Activated CD4-positive, alpha-beta memory T cell treated with anti-CD3 and anti-CD28 coated beads, Interleukin-2, amount 10 ng/mL, durations not matched to agents 7 days and 5 days (primary cell): ENCODE measurements around the gene SHB. TPM values are rescaled to one million over a fixed set of nuclear protein-coding genes. Genes with fewer than 3 reads are reported as not detected.
A peak's percentile ranks its signal among the peaks of the same experiment; 100 is the strongest.

Source experiments
- CTCF ChIA-PET: fragments of 350-600 bp; sonication (Branson Sonifier 250); formaldehyde crosslinking; loops from one replicate; lab custom pipeline; 2021; ENCODE audit warnings: antibody characterized with exemption, inconsistent platforms; lab: Charles Lee
- POLR2A ChIA-PET: fragments of 350-600 bp; sonication (Branson Sonifier 250); formaldehyde crosslinking; loops from one replicate; lab custom pipeline; 2021; ENCODE audit warnings: antibody characterized with exemption; lab: Charles Lee
- DNase-seq: peaks from one replicate; pipeline ENCODE4 v3.0.0-alpha.2; 2020
- H3K27ac Mint-ChIP-seq: one replicate; pipeline ENCODE4 v1.8.0; 2021; ENCODE audit warnings: mild to moderate bottlenecking, mixed read lengths
- H3K27me3 Mint-ChIP-seq: one replicate; pipeline ENCODE4 v1.8.0; 2021; ENCODE audit warnings: mixed read lengths
- H3K36me3 Mint-ChIP-seq: one replicate; pipeline ENCODE4 v1.8.0; 2021; ENCODE audit warnings: low read depth, mixed read lengths
- H3K4me1 Mint-ChIP-seq: one replicate; pipeline ENCODE4 v1.8.0; 2021; ENCODE audit warnings: mixed read lengths
- H3K4me3 Mint-ChIP-seq: one replicate; pipeline ENCODE4 v1.8.0; 2021; ENCODE audit warnings: mild to moderate bottlenecking, mixed read lengths
- H3K9me3 Mint-ChIP-seq: one replicate; pipeline ENCODE4 v1.8.0; 2021; ENCODE audit warnings: mixed read lengths
- total RNA-seq, 2 experiments: library from RNA; stranded (reverse); gene quantifications; one replicate each; pipeline ENCODE4 v1.2.3, GENCODE V29; 2021

The SHB gene
- total RNA-seq, 2 experiments from 2014 or later: 0.93 to 1.0 TPM

DNA sequence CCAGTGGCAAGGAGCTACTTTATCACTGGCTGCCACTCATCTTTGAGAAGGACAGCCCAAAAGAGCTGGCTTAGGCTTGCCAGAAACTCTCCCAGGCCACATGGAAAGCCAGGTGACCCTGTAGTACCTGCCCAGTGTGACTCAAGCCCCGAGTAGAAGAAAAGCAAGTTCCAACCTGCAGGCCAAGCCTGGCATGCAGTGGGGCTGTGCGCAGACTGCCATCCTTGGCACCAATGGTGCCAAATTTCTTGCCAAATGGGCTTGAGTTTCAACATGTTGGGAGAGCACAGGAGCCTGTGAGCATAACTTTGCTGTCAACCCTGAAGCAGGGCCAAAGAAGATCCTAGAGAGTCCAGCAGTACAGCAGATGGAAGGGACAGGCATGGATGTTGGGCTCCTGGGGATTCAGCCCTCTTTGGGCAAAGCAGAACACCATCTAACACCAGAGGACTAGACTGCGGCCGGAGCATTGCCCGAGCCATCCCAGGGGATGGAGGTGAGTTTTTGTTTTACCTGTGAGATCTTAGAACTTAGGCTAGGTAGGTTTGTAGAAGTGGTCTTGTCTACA, 27.3 kb upstream of the SHB start:
- H3K4me3 Mint-ChIP-seq: no peak overlapping the region
- DNase-seq: no peak
- no peaks in the 10 kb centered on the region for H3K4me1 Mint-ChIP-seq
- no peaks in the 10 kb centered on the region for H3K9me3 Mint-ChIP-seq
- H3K27ac Mint-ChIP-seq: no peak overlapping the region
- peaks cover 17% of the 10 kb centered on the region for H3K27me3 Mint-ChIP-seq
- no peaks in the 10 kb centered on the region for H3K36me3 Mint-ChIP-seq
- POLR2A ChIA-PET: no interaction called here
- CTCF ChIA-PET: no interaction called here

DNA sequence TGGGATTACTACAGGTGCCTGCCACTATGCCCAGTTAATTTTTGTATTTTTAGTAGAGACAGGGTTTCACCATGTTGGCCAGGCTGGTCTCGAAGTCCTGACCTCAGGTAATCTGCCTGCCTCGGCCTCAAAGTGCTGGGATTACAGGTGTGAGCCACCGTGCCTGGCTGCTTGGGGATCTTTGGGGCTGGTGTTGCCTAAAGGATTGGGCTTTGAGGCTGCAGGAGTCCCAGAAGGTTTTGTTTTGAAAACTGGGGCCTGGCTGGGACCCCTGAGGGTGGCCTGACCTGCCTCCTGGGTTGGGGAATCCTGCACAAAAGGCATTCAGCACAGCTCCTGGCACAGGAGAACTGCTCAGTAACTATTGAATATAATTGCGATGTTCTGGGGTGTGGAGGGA, 25.1 kb upstream of the SHB start:
- H3K4me3 Mint-ChIP-seq: no peak overlapping the region

GRCh38 chr9:38092656-38093055, 23.6 kb upstream of the SHB start:
- Mint-ChIP-seq H3K4me3 (no peak overlapping the region), H3K36me3 (no peaks in the 10 kb centered on the region), H3K27ac (no peak overlapping the region), H3K4me1 (peaks cover 2% of the 10 kb centered on the region), H3K9me3 (no peaks in the 10 kb centered on the region), H3K27me3 (peaks cover 15% of the 10 kb centered on the region)
- no peak for DNase-seq
- POLR2A ChIA-PET: no interaction called here
- CTCF ChIA-PET: no interaction called here

More for the DNA sequence above, 25.1 kb upstream of the SHB start:
- DNase-seq: no peak
- ChIA-PET POLR2A (no interaction called here), CTCF (no interaction called here)
- Mint-ChIP-seq H3K27me3 (peaks cover 21% of the 10 kb centered on the region), H3K9me3 (no peaks in the 10 kb centered on the region), H3K27ac (no peak overlapping the region), H3K36me3 (no peaks in the 10 kb centered on the region), H3K4me1 (no peaks in the 10 kb centered on the region)

DNA sequence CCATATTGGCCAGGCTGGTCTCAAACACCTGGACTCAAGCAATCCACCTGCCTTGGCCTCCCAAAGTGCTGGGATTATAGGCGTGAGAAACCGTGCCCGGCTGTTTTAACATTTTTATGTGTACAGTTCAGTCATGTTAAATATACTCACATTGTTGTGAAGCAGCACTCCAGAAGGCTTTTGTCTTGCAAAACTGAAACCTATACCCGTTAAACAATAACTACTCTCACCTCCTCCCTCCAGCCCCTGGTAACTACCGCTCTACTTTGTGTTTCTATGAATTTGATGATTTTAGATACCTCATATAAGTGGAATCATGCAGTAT, 23.1 kb upstream of the SHB start:
- Mint-ChIP-seq H3K36me3 (no peaks in the 10 kb centered on the region), H3K27me3 (peaks cover 15% of the 10 kb centered on the region), H3K4me1 (peaks cover 2% of the 10 kb centered on the region), H3K9me3 (no peaks in the 10 kb centered on the region), H3K27ac (no peak overlapping the region), H3K4me3 (no peak overlapping the region)
- ChIA-PET POLR2A (no interaction called here), CTCF (interaction anchor here (1.0 kb wide), 1 partner anchor 178 kb away, joined by 3 read pairs; no protein-coding TSS in a partner anchor)
- DNase-seq: no peak

- Mint-ChIP-seq H3K27me3 (peaks cover 17% of the 10 kb centered on the region), H3K4me1 (peaks cover 2% of the 10 kb centered on the region), H3K9me3 (no peaks in the 10 kb centered on the region), H3K27ac (no peak overlapping the region), H3K36me3 (no peaks in the 10 kb centered on the region), H3K4me3 (no peak overlapping the region)
- ChIA-PET POLR2A (no interaction called here), CTCF (interaction anchor here (1.0 kb wide), 1 partner anchor 178 kb away, joined by 3 read pairs; no protein-coding TSS in a partner anchor)
- no peak for DNase-seq
These were observed 22.5 kb upstream of the SHB start for GRCh38 chr9:38091310-38092199.

GRCh38 chr9:38090170-38090569, 21.1 kb upstream of the SHB start:
- H3K4me1 Mint-ChIP-seq: peaks cover 2% of the 10 kb centered on the region
- no peak for DNase-seq
- H3K27me3 Mint-ChIP-seq: peaks cover 23% of the 10 kb centered on the region
- POLR2A ChIA-PET: no interaction called here
- H3K36me3 Mint-ChIP-seq: no peaks in the 10 kb centered on the region
- no peak overlapping the region for H3K27ac Mint-ChIP-seq
- H3K4me3 Mint-ChIP-seq: no peak overlapping the region
- H3K9me3 Mint-ChIP-seq: no peaks in the 10 kb centered on the region
- CTCF ChIA-PET: no interaction called here

DNA sequence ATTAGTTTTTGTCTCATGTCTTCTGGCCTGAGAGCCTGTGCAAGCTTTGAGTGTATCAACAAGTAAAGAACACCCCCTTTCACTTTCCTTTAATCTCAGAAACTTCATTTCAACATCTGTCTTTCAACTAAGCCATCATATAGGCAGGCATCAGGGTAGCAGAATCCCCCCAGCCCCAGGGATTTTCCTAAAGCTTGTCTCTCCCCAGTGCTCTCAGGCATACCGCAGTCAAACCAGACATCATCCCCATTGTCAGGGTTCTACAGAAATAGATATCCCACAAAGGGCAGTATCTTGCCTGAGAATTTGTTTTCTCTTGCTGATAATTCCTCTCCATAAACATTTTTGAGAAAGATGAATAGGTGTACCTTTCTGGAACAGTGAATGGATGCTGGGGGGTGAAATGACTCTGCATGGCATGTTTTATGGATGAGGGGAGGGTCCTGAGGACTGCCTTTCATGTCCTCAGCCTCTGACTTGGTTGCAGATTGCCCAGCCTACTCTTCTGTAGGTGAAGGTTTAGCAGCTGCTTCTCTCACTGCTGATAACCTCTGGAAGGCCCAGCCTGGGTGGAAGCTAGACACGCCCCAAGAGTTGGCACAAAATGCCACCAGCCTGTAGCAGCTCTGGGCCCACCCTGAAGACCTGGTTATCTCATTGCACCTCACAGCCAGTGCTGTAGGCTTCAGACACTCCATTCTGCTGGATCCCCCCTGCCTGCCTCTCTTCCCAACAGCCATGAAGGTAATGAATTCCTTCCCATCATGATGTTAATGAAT, 20.5 kb upstream of the SHB start:
- ChIA-PET CTCF (interaction anchor here (1.2 to 3.4 kb wide), 3 partner anchors 9 to 176 kb away, joined by 3 to 32 read pairs (median 6); no protein-coding TSS in a partner anchor), POLR2A (no interaction called here)
- H3K27ac Mint-ChIP-seq: no peak overlapping the region
- H3K27me3 Mint-ChIP-seq: peaks cover 26% of the 10 kb centered on the region
- DNase-seq: no peak
- H3K4me3 Mint-ChIP-seq: no peak overlapping the region
- no peaks in the 10 kb centered on the region for H3K9me3 Mint-ChIP-seq
- H3K4me1 Mint-ChIP-seq: peaks cover 2% of the 10 kb centered on the region
- H3K36me3 Mint-ChIP-seq: no peaks in the 10 kb centered on the region

- no peak overlapping the region for H3K27ac Mint-ChIP-seq
- no peaks in the 10 kb centered on the region for H3K9me3 Mint-ChIP-seq
- peaks cover 26% of the 10 kb centered on the region for H3K27me3 Mint-ChIP-seq
- H3K36me3 Mint-ChIP-seq: no peaks in the 10 kb centered on the region
- H3K4me1 Mint-ChIP-seq: peaks cover 2% of the 10 kb centered on the region
- ChIA-PET POLR2A (no interaction called here), CTCF (interaction anchor here (0.5 to 3.4 kb wide), 25 partner anchors 9 to 319 kb away, joined by 3 to 32 read pairs (median 4); no protein-coding TSS in a partner anchor)
- no peak overlapping the region for H3K4me3 Mint-ChIP-seq
- peak; percentile 72 for DNase-seq
These were observed 19.2 kb upstream of the SHB start for GRCh38 chr9:38088006-38088925.

GRCh38 chr9:38086496-38086895, 17.5 kb upstream of the SHB start:
- Mint-ChIP-seq H3K27me3 (peaks cover 27% of the 10 kb centered on the region), H3K9me3 (no peaks in the 10 kb centered on the region), H3K4me1 (peaks cover 2% of the 10 kb centered on the region), H3K36me3 (no peaks in the 10 kb centered on the region), H3K27ac (no peak overlapping the region), H3K4me3 (no peak overlapping the region)
- POLR2A ChIA-PET: no interaction called here
- CTCF ChIA-PET: interaction anchor here (0.7 to 3.4 kb wide), 6 partner anchors 13 to 277 kb away, joined by 3 to 32 read pairs (median 10); no protein-coding TSS in a partner anchor
- no peak for DNase-seq

GRCh38 chr9:38085308-38085707, 16.3 kb upstream of the SHB start:
- Mint-ChIP-seq H3K4me3 (no peak overlapping the region), H3K9me3 (no peaks in the 10 kb centered on the region), H3K27ac (no peak overlapping the region), H3K36me3 (no peaks in the 10 kb centered on the region), H3K27me3 (peaks cover 23% of the 10 kb centered on the region), H3K4me1 (peaks cover 2% of the 10 kb centered on the region)
- no peak for DNase-seq
- ChIA-PET POLR2A (no interaction called here), CTCF (interaction anchor here (0.8 kb wide), 1 partner anchor 169 kb away, joined by 4 read pairs; no protein-coding TSS in a partner anchor)

GRCh38 chr9:38084556-38084880, 15.5 kb upstream of the SHB start:
- Mint-ChIP-seq H3K36me3 (no peaks in the 10 kb centered on the region), H3K9me3 (no peaks in the 10 kb centered on the region), H3K4me1 (peaks cover 2% of the 10 kb centered on the region), H3K4me3 (no peak overlapping the region), H3K27ac (no peak overlapping the region), H3K27me3 (peaks cover 19% of the 10 kb centered on the region)
- POLR2A ChIA-PET: no interaction called here
- CTCF ChIA-PET: interaction anchor here (0.8 kb wide), 1 partner anchor 169 kb away, joined by 4 read pairs; no protein-coding TSS in a partner anchor
- DNase-seq: no peak

DNA sequence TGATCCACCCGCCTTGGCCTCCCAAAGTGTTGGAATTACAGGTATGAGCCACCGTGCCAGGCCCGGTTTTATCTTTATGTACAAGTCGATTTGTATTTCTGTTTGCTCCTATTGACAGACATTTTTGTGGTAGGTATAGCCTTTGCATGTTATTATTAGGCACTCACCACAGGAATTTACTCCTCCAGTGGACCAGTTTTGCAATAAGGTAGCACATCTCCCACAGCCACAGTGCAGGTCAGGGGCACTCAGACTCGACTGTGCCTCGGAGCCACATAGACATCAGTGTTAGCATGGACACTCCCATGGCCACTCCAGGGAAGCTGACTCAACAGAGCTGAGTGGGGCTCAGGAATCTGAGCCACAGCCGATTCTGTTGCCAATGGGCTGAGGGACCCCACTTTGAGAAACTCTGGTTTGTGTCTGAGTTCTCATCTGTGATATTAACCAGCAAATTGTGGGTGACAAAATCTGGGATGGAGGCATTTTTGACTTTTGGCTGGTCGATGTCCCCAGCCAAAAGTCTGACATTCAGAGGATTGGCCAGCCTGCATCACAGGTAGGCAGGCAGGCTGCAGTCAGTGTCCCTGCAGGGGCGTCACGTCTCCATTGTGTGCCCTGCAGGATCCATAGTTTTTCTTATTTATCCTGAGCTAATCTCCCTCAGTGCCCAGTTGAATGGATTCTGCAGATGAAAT, 15.0 kb upstream of the SHB start:
- Mint-ChIP-seq H3K9me3 (no peaks in the 10 kb centered on the region), H3K4me1 (peaks cover 2% of the 10 kb centered on the region), H3K27me3 (peaks cover 22% of the 10 kb centered on the region), H3K27ac (no peak overlapping the region), H3K4me3 (no peak overlapping the region), H3K36me3 (no peaks in the 10 kb centered on the region)
- ChIA-PET CTCF (no interaction called here), POLR2A (no interaction called here)
- no peak for DNase-seq
